HG02588 (cell line): ENCODE results near the gene RABGGTB.
A peak's percentile ranks its signal among the peaks of the same experiment; 100 is the strongest.
"Not testable (repeated sequence)": the region's sequence is repeated elsewhere in the genome, so short reads cannot be mapped to it uniquely, and the experiment has no call there.

Source experiments
- ATAC-seq: cut with Tn5 transposase; IDR thresholded peaks from one replicate; pipeline ENCODE4 v1.9.1; 2021; ENCODE audit warnings: mild to moderate bottlenecking, moderate library complexity; ENCODE audit not compliant: unreplicated experiment

The RABGGTB gene

GRCh38 chr1:75785983-75786853 is at the start of gene RABGGTB:
Gene RABGGTB, plus strand, starts transcription at chr1:75786256. Its CDS starts 16 bp downstream, at chr1:75786272.
- peak; percentile 66 for ATAC-seq

- no peak for ATAC-seq
Measured at GRCh38 chr1:75742047-75742625, 43.9 kb upstream of the RABGGTB start.

- ATAC-seq: peak; percentile 67
Measured at GRCh38 chr1:75745276-75745675, 40.8 kb upstream of the RABGGTB start.

DNA sequence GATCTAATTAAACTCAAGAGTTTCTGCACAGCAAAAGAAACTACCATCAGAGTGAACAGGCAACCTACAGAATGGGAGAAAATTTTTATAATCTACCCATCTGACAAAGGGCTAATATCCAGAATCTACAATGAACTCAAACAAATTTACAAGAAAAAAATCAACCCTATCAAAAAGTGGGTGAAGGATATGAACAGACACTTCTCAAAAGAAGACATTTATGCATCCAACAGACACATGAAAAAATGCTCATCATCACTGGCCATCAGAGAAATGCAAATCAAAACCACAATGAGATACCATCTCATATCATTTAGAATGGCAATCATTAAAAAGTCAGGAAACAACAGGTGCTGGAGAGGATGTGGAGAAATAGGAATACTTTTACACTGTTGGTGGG is 28.8 kb upstream of the RABGGTB start:
- not testable (repeated sequence) for ATAC-seq

- ATAC-seq: not testable (repeated sequence)
Measured at GRCh38 chr1:75758543-75758942, 27.5 kb upstream of the RABGGTB start.

DNA sequence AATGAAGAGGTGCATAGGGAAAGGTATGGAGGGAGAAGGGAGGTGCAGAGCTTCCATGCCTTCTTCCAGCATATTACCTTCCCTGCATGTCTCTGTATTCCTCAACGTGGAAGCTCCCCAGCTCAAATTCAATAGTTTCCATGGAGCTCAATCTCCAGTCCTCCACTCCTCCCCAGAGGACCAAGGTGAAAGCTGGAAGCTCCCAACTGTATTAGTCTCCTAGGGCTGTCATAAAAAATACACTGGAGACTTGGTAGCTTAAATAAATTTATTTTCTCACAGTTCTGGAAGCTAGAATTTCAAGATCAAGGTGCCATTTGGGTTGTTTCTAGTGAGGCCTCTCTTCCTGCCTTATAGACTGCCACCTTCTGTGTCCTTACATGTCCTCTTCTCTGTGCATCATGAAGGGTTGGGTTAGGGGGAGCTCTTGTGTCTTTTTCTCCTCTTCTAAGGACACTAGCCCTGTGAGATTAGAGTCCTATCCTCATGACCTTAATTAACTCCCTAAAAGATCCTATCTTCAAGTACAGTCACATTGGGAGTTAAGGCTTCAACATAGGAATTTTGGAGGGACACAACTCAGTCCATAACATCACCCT is 21.9 kb upstream of the RABGGTB start:
- ATAC-seq: no peak

DNA sequence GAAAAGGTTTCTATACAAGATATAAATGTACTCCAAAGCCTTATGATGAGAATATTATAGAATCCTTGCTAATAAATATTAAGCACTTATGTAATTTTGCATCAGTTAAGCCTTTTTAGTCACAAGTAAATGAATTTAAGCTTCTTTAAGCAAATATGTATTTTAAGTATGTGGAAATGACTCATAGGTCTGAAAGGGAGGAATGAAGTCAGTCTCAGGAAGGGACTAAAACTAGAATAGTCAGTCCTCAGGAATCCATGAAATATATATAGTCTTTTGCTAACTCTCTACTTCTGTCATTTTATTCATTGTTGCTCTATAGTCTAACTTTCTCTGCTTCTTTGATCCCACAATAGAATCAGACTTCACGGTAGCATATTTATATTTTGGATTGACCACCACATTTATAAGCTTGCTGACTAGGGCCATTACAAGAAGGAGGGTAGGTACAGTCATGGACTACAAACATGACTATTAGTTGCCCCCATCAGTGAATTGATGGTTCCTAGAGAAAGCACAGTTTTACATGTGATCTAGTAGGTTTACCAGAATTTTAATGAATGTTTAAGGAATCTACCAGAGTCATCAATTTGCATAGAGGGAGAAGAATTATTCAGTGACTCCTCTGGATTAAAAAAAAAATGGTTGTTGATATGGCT is 20.2 kb upstream of the RABGGTB start:
- ATAC-seq: no peak

DNA sequence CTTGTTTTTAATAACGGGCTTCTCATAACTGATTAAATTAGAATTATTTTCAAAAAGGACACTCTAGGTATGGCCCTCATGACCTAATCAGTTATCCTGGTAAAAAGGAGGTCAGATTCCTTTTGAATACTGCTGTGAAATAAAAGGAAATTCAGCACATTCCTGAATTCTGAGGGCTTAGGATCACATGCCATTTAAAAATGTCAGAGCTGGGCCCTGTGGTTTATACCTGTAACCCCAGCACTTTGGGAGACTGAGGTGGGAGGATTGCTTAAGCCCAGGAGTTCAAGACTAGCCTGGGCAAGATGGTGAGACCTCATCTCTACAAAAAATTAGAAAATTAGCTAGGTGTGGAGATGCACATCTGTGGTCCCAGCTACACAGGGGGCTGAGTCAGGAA is 18.0 kb upstream of the RABGGTB start:
- no peak for ATAC-seq

GRCh38 chr1:75770761-75771160 is 15.3 kb upstream of the RABGGTB start:
- no peak for ATAC-seq

DNA sequence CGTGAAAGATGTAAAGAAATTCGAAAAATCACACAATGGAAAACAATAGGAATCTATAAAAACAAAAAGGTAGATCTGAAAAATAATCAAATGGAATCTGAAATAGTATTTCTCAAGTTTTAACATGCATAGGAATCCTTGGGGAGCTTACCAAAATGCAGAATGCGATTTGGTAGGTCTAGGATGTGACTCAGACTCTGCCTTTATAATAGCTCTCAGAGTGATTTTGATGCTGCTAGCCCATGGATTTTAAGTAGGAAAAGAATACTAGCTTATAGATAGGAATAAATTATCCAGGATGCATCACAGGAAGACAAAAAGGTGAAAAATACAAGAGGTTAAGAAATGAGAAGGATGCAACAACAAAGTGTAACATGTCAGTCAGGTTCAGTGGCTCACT is 14.1 kb upstream of the RABGGTB start:
- no peak for ATAC-seq

- not testable (repeated sequence) for ATAC-seq
Measured at GRCh38 chr1:75777812-75778211, 8.2 kb upstream of the RABGGTB start.

GRCh38 chr1:75778694-75779093 is 7.4 kb upstream of the RABGGTB start:
- not testable (repeated sequence) for ATAC-seq

GRCh38 chr1:75780183-75780582 is 5.9 kb upstream of the RABGGTB start:
- ATAC-seq: not testable (repeated sequence)

- not testable (repeated sequence) for ATAC-seq
Measured at GRCh38 chr1:75783920-75784319, 2.1 kb upstream of the RABGGTB start.

DNA sequence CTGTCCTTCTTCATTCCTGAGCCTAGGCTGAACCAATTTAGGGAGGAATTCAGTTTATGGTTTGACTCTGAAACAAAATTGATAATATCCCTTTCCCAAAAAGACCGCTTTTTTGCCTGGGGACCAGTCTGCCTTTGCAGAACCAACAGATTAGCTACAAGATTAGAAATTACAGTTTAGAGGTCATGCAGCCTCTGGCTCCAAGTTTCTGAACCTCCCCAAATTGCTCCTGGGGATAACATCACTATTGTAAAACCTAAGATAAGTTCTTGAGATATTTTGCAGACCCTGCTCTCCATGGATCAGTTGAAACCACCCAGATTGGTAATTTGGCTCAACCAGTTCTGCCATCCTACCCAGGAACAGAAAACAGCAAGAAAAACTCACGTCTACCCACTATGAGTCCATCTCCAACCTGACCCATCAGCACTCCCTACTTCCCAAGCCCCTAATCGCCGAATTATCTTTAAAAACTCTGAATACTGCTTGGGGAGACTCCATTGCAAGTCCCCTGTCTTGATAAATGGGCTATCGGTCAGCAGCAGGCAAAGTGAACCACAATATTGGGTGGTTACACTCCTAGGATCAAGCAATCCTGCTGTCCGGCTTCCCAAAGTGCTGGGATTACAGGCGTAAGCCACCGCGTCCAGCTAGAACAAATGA is 605 bp upstream of the RABGGTB start:
- peak; percentile 7 for ATAC-seq

DNA sequence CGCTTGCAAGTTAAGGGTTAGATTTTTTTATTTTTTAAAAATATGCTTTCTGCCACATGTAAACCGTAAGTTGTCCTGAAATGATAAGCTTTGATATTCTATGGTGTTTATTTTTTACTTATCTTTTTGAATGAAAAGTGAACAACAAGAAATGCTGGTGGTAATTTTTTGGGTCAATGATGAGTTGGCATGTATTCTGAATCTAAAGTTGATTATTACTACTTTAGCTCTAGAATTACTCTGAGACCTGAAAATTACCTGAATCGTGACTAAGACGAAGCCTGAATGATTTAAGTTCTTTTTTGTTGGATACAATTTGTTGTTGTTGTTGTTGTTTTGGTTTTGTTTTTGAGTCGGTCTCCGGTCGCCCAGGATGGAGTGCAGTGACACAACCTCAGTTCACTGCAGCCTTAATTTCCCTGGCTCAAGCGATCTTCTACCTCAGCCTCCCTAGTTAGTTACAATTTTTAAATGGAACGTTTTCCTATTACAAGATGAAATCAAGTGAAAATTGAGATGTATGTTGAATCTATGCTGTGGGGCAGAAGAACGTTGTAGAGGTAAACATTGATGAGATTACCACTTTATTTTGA is 941 bp downstream of the RABGGTB start:
- ATAC-seq: no peak

DNA sequence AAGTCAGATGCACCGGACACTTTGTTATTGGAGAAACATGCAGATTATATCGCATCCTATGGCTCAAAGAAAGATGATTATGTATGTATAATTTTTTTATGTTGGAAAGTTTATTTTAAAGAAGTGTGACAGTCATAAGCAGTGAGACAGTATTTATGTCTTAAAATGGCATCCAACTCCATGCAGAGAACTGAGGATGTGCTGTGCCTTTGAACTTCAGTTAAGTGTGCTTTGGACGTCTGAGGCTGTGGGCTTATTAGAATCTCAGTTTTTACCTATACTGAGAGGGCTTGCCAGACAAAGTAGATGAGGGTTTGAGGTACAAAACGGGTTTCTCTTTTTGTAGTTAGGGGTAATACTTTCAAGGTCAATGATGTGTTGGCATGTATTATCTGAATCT is 1.5 kb downstream of the RABGGTB start:
- no peak for ATAC-seq

GRCh38 chr1:75789988-75790387 is 3.9 kb downstream of the RABGGTB start:
- no peak for ATAC-seq

DNA sequence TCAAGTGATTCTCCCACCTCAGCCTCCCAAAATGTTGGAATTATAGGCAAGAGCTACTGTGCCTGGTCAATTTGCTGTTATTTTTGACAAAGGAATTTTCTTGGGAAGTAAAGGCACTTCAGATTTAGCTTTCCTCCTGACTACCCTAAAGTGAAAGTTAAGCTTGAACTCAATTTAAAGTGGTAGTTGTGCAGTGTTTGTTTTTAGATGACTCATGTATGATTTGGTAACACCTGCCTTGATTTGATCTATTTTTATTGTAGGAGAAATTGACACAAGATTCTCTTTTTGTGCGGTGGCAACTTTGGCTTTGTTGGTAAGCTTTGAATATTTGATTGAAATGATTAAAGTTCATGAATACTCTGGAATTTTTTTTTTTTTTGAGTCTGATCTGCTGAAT is 5.0 kb downstream of the RABGGTB start:
- no peak for ATAC-seq

DNA sequence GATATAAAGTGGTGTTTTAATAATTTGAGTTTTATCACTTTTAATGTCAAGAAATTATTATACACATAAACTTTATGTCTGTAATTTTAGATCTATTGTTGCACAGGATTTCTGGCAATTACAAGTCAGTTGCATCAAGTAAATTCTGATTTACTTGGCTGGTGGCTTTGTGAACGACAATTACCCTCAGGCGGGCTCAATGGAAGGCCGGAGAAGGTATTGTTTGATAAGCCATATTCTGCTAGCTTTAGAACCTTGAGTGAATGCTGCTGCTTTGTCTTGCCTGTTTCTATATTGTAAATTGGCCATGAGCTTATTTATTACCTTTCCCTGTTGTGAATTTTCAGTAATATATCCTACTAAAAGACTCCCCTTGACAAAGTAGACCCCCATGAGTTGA is 6.0 kb downstream of the RABGGTB start:
- ATAC-seq: no peak

- ATAC-seq: no peak
Measured at GRCh38 chr1:75794382-75794781, 8.3 kb downstream of the RABGGTB start.
